CD8-positive, alpha-beta memory T cell (primary cell): ENCODE results near the gene TEX54. TPM values are rescaled to one million over a fixed set of nuclear protein-coding genes. Genes with fewer than 3 reads are reported as not detected.

Experiments
- CTCF ChIA-PET: fragments of 350-600 bp; sonication (Branson Sonifier 250); formaldehyde crosslinking; loops from one replicate; lab custom pipeline; 2021; ENCODE audit warnings: antibody characterized with exemption; lab: Charles Lee
- POLR2A ChIA-PET: fragments of 350-600 bp; sonication (Branson Sonifier 250); formaldehyde crosslinking; loops from one replicate; lab custom pipeline; 2021; ENCODE audit warnings: antibody characterized with exemption; lab: Charles Lee
- DNase-seq, 5 donors: peaks; one replicate each; pipeline versions ENCODE4 v3.0.0 to v3.0.0-alpha.2; 2020 to 2022; ENCODE audit warnings: mixed read lengths in 1 of 5
- H3K27ac ChIP-seq: one replicate; pipeline ENCODE4 v1.7.0; 2013; ENCODE audit warnings: low read depth, mild to moderate bottlenecking, low read length, moderate library complexity
- H3K27me3 ChIP-seq: 2 replicates; pipeline ENCODE4 v1.7.0; 2013; ENCODE audit warnings: low read length, mild to moderate bottlenecking; ENCODE audit not compliant: insufficient read depth, poor library complexity, severe bottlenecking
- H3K36me3 ChIP-seq: 2 replicates; pipeline ENCODE4 v1.7.0; 2013; ENCODE audit warnings: mild to moderate bottlenecking, low read length, moderate library complexity; ENCODE audit not compliant: insufficient read depth
- H3K4me1 ChIP-seq: 2 replicates; pipeline ENCODE4 v1.7.0; 2013; ENCODE audit warnings: mild to moderate bottlenecking, low read length, moderate library complexity; ENCODE audit not compliant: insufficient read depth
- H3K4me3 ChIP-seq: 2 replicates; pipeline ENCODE4 v1.7.0; 2013; ENCODE audit warnings: mild to moderate bottlenecking, low read length
- H3K9me3 ChIP-seq: 2 replicates; pipeline ENCODE4 v1.7.0; 2013; ENCODE audit warnings: mild to moderate bottlenecking, low read length
- H3K27ac Mint-ChIP-seq, 8 donors: one replicate each; pipeline ENCODE4 v1.8.0; 2020 to 2021; ENCODE audit warnings: mixed read lengths in 8 of 8, mild to moderate bottlenecking in 6 of 8, inconsistent platforms in 3 of 8, moderate library complexity in 3 of 8
- H3K27me3 Mint-ChIP-seq, 2 donors: one replicate each; pipeline ENCODE4 v1.8.0; 2020 to 2021; ENCODE audit warnings: mixed read lengths in 2 of 2, mild to moderate bottlenecking in 1 of 2, moderate library complexity in 1 of 2
- H3K36me3 Mint-ChIP-seq, 3 donors: one replicate each; pipeline ENCODE4 v1.8.0; 2020 to 2021; ENCODE audit warnings: mixed read lengths in 3 of 3, inconsistent platforms in 1 of 3, mild to moderate bottlenecking in 1 of 3
- H3K4me1 Mint-ChIP-seq, 3 donors: one replicate each; pipeline ENCODE4 v1.8.0; 2020 to 2021; ENCODE audit warnings: mixed read lengths in 3 of 3, inconsistent platforms in 1 of 3, mild to moderate bottlenecking in 1 of 3
- H3K4me3 Mint-ChIP-seq, 7 donors: one replicate each; pipeline ENCODE4 v1.8.0; 2020 to 2021; ENCODE audit warnings: mixed read lengths in 7 of 7, mild to moderate bottlenecking in 6 of 7, moderate library complexity in 4 of 7, inconsistent platforms in 2 of 7
- H3K9me3 Mint-ChIP-seq, 5 donors: one replicate each; pipeline ENCODE4 v1.8.0; 2020 to 2022; ENCODE audit warnings: mixed read lengths in 5 of 5, mild to moderate bottlenecking in 3 of 5, moderate library complexity in 2 of 5, inconsistent platforms in 1 of 5
- polyA plus RNA-seq: library from polyadenylated mRNA; unstranded; fragments of 300-500 nt; fragmentation: Illumina TruSeq; gene quantifications from one replicate; pipeline ENCODE4 v1.2.3, GENCODE V29; 2021
- total RNA-seq, 2 experiments: library from RNA; stranded (reverse); gene quantifications; one replicate each; pipeline ENCODE4 v1.2.3, GENCODE V29; 2021

TEX54 gene
- total and polyA plus RNA-seq, 3 experiments from 2014 or later = 0.50 to 0.66 TPM; not detected in 1

GRCh38 chr11:62805961-62806441 lies 26.6 kb downstream of the TEX54 start:
- peaks cover 0 to 43% (median 5%) of the 10 kb centered on the region in 3 donors for H3K36me3 Mint-ChIP-seq
- H3K27me3 Mint-ChIP-seq = peaks cover 0 to 3% of the 10 kb centered on the region in 2 donors
- peaks cover 26 to 44% (median 30%) of the 10 kb centered on the region in 3 donors for H3K4me1 Mint-ChIP-seq
- Histone ChIP-seq H3K4me3 (peak overlapping the region; percentile 70), H3K27ac (peak overlapping the region; percentile 95), H3K9me3 (no peaks in the 10 kb centered on the region), H3K36me3 (peaks cover 21% of the 10 kb centered on the region), H3K4me1 (peaks cover 26% of the 10 kb centered on the region), H3K27me3 (no peaks in the 10 kb centered on the region)
- DNase-seq = no peak
- ChIA-PET POLR2A (interaction anchor here (0.6 to 2.1 kb wide), 16 partner anchors 9 to 159 kb away, joined by 3 to 21 read pairs (median 6); partner anchors contain the start of genes GANAB, HNRNPUL2, SLC3A2 and STX5), CTCF (interaction anchor here (0.7 to 3.4 kb wide), 7 partner anchors 9 to 75 kb away, joined by 3 to 20 read pairs (median 3); partner anchors contain the start of genes POLR2G, SLC3A2, STX5 and TMEM179B)
- H3K4me3 Mint-ChIP-seq = peak overlapping the region; percentile 96 to 99 (median 99)
- peak overlapping the region; percentile 87 to 99 (median 96) for H3K27ac Mint-ChIP-seq
- H3K9me3 Mint-ChIP-seq = no peaks in the 10 kb centered on the region

- peak within 1 kb of the TSS; percentile 70 for H3K4me3 ChIP-seq
- H3K4me1 Mint-ChIP-seq = peaks cover 26 to 44% (median 30%) of the 10 kb centered on the region in 3 donors
- H3K4me3 Mint-ChIP-seq = peak within 1 kb of the TSS; percentile 96 to 99 (median 99)
- DNase-seq = peak; percentile 94 to 98 (median 95)
- POLR2A ChIA-PET = interaction anchor here (0.6 to 2.1 kb wide), 16 partner anchors 8 to 158 kb away, joined by 3 to 21 read pairs (median 6); partner anchors contain the start of genes GANAB, HNRNPUL2, SLC3A2 and STX5
- H3K9me3 Mint-ChIP-seq = no peaks in the 10 kb centered on the region
- peaks cover 0 to 3% of the 10 kb centered on the region in 2 donors for H3K27me3 Mint-ChIP-seq
- H3K27me3 ChIP-seq = no peaks in the 10 kb centered on the region
- H3K36me3 ChIP-seq = peaks cover 25% of the 10 kb centered on the region
- H3K36me3 Mint-ChIP-seq = peaks cover 0 to 48% (median 3%) of the 10 kb centered on the region in 3 donors
- H3K27ac ChIP-seq = peak within 1 kb of the TSS; percentile 95
- CTCF ChIA-PET = interaction anchor here (0.7 to 3.4 kb wide), 8 partner anchors 10 to 76 kb away, joined by 3 to 20 read pairs (median 3); partner anchors contain the start of genes POLR2G, SLC3A2, STX5 and TMEM179B
- H3K9me3 ChIP-seq = no peaks in the 10 kb centered on the region
- H3K27ac Mint-ChIP-seq = peak within 1 kb of the TSS; percentile 95 to 99 (median 97)
- H3K4me1 ChIP-seq = peaks cover 26% of the 10 kb centered on the region
These were observed 27.4 kb downstream of the TEX54 start, which contains the start of gene NXF1 for GRCh38 chr11:62805076-62805892. Gene NXF1 (minus strand): TSS chr11:62805440. CDS start chr11:62805356, 84 bp downstream.

GRCh38 chr11:62804310-62805075 lies 28.1 kb downstream of the TEX54 start:
- POLR2A ChIA-PET = interaction anchor here (0.6 to 2.0 kb wide), 5 partner anchors 17 to 37 kb away, joined by 3 to 13 read pairs (median 4); partner anchors contain the start of genes STX5, TEX54, TMEM179B and WDR74
- peaks cover 0 to 56% (median 7%) of the 10 kb centered on the region in 3 donors for H3K36me3 Mint-ChIP-seq

GRCh38 chr11:62801071-62801470 lies 31.6 kb downstream of the TEX54 start:
- Histone ChIP-seq H3K4me1 (peaks cover 21% of the 10 kb centered on the region), H3K36me3 (peaks cover 64% of the 10 kb centered on the region), H3K9me3 (no peaks in the 10 kb centered on the region), H3K27me3 (no peaks in the 10 kb centered on the region), H3K27ac (no peak overlapping the region), H3K4me3 (no peak overlapping the region)
- Mint-ChIP-seq H3K4me1 (peaks cover 23 to 44% (median 28%) of the 10 kb centered on the region in 3 donors), H3K9me3 (no peaks in the 10 kb centered on the region), H3K27me3 (peaks cover 0 to 3% of the 10 kb centered on the region in 2 donors), H3K27ac (peak overlapping the region in 4 of 8 donors; percentile 12 to 78 (median 22)), H3K4me3 (peak overlapping the region in 2 of 7 donors; percentile 28 to 62), H3K36me3 (peaks cover 4 to 86% (median 16%) of the 10 kb centered on the region in 3 donors)
- ChIA-PET POLR2A (interaction anchor here (0.5 to 2.3 kb wide), 3 partner anchors 14 to 161 kb away, joined by 3 to 14 read pairs (median 6); partner anchors contain the start of genes TMEM179B and WDR74), CTCF (interaction anchor here (2.4 kb wide), 1 partner anchor 14 kb away, joined by 13 read pairs; the partner anchor contains the start of gene TMEM179B)
- DNase-seq = no peak

More at GRCh38 chr11:62804310-62805075, 28.1 kb downstream of the TEX54 start:
- Histone ChIP-seq H3K27me3 (no peaks in the 10 kb centered on the region), H3K9me3 (no peaks in the 10 kb centered on the region), H3K36me3 (peaks cover 33% of the 10 kb centered on the region), H3K4me1 (peaks cover 26% of the 10 kb centered on the region), H3K27ac (peak overlapping the region; percentile 95), H3K4me3 (peak overlapping the region; percentile 70)
- peak overlapping the region; percentile 75 to 99 (median 96) for H3K27ac Mint-ChIP-seq
- H3K27me3 Mint-ChIP-seq = peaks cover 0 to 3% of the 10 kb centered on the region in 2 donors
- no peaks in the 10 kb centered on the region for H3K9me3 Mint-ChIP-seq
- CTCF ChIA-PET = interaction anchor here (1.1 to 2.6 kb wide), 2 partner anchors 14 to 17 kb away, joined by 3 to 18 read pairs; partner anchors contain the start of gene TMEM179B
- H3K4me1 Mint-ChIP-seq = peaks cover 26 to 47% (median 30%) of the 10 kb centered on the region in 3 donors
- no peak for DNase-seq
- peak overlapping the region; percentile 96 to 99 (median 99) for H3K4me3 Mint-ChIP-seq

- no peak overlapping the region for H3K27ac Mint-ChIP-seq
- CTCF ChIA-PET = interaction anchor here (2.4 kb wide), 1 partner anchor 13 kb away, joined by 13 read pairs; the partner anchor contains the start of gene TMEM179B
These were observed 33.2 kb downstream of the TEX54 start for GRCh38 chr11:62799486-62799885.

GRCh38 chr11:62796281-62796680 lies 36.4 kb downstream of the TEX54 start:
- H3K9me3 Mint-ChIP-seq = no peaks in the 10 kb centered on the region
- Histone ChIP-seq H3K9me3 (no peaks in the 10 kb centered on the region), H3K4me3 (no peak overlapping the region), H3K4me1 (peaks cover 11% of the 10 kb centered on the region), H3K27me3 (no peaks in the 10 kb centered on the region), H3K27ac (no peak overlapping the region), H3K36me3 (peaks cover 79% of the 10 kb centered on the region)
- H3K27ac Mint-ChIP-seq = peak overlapping the region in 4 of 8 donors; percentile 32 to 63 (median 48)
- no peaks in the 10 kb centered on the region for H3K27me3 Mint-ChIP-seq
- H3K4me3 Mint-ChIP-seq = no peak overlapping the region
- POLR2A ChIA-PET = interaction anchor here (0.6 to 1.0 kb wide), 5 partner anchors 9 to 117 kb away, joined by 3 to 5 read pairs (median 4); partner anchors contain the start of gene NXF1
- DNase-seq = no peak
- CTCF ChIA-PET = interaction anchor here (1.0 to 2.0 kb wide), 3 partner anchors 9 to 21 kb away, joined by 3 to 6 read pairs (median 3); no protein-coding TSS in a partner anchor
- peaks cover 10 to 23% (median 20%) of the 10 kb centered on the region in 3 donors for H3K4me1 Mint-ChIP-seq
- peaks cover 4 to 88% (median 21%) of the 10 kb centered on the region in 3 donors for H3K36me3 Mint-ChIP-seq

More at GRCh38 chr11:62799486-62799885, 33.2 kb downstream of the TEX54 start:
- Mint-ChIP-seq H3K4me1 (peaks cover 16 to 30% (median 17%) of the 10 kb centered on the region in 3 donors), H3K27me3 (no peaks in the 10 kb centered on the region), H3K9me3 (no peaks in the 10 kb centered on the region), H3K36me3 (peaks cover 4 to 92% (median 21%) of the 10 kb centered on the region in 3 donors), H3K4me3 (peak overlapping the region in 1 of 7 donors; percentile 45)
- no peaks in the 10 kb centered on the region for H3K27me3 ChIP-seq
- H3K27ac ChIP-seq = no peak overlapping the region
- peaks cover 17% of the 10 kb centered on the region for H3K4me1 ChIP-seq
- no peak overlapping the region for H3K4me3 ChIP-seq
- POLR2A ChIA-PET = interaction anchor here (1.2 kb wide), 1 partner anchor 42 kb away, joined by 4 read pairs; no protein-coding TSS in a partner anchor
- no peak for DNase-seq
- peaks cover 79% of the 10 kb centered on the region for H3K36me3 ChIP-seq
- no peaks in the 10 kb centered on the region for H3K9me3 ChIP-seq
